HepG2 (cell line): ENCODE data around the gene EPB41L1. TPM values are rescaled to one million over a fixed set of nuclear protein-coding genes. Genes with fewer than 3 reads are reported as not detected.

Experiments
- ARNT2 ChIP-seq: sonication (generic); formaldehyde crosslinking; IDR thresholded peaks from 2 replicates; pipeline ENCODE4 v1.8.0; 2022; ENCODE audit warnings: mild to moderate bottlenecking, low read depth, missing genetic modification reagents, moderate library complexity
- ATF7 ChIP-seq, 2 experiments: fragments of 450-650 bp in 1 of 2; sonication (generic) in 1 of 2; formaldehyde crosslinking in 1 of 2; IDR thresholded peaks; 2 replicates each; pipeline versions ENCODE4 v1.4.0 to v1.6.1; 2016 to 2020; ENCODE audit warnings: antibody characterized with exemption in 1 of 2, mild to moderate bottlenecking in 1 of 2, missing genetic modification reagents in 1 of 2
- DMTF1 ChIP-seq: sonication (generic); formaldehyde crosslinking; IDR thresholded peaks from 2 replicates; pipeline ENCODE4 v1.4.0; 2020; ENCODE audit warnings: mild to moderate bottlenecking, missing genetic modification reagents
- ELF3 ChIP-seq: IDR thresholded peaks from 2 replicates; pipeline ENCODE4 v1.6.1; 2016; ENCODE audit warnings: missing genetic modification reagents, missing compliant biosample characterization
- HMG20A ChIP-seq: IDR thresholded peaks from 2 replicates; pipeline ENCODE4 v1.6.1; 2016; ENCODE audit warnings: borderline replicate concordance
- JDP2 ChIP-seq: sonication (generic); formaldehyde crosslinking; IDR thresholded peaks from 2 replicates; pipeline ENCODE4 v1.8.1; 2022; ENCODE audit warnings: missing genetic modification reagents, borderline replicate concordance
- KDM2A ChIP-seq: sonication (generic); formaldehyde crosslinking; IDR thresholded peaks from 2 replicates; pipeline ENCODE4 v1.4.0; 2020; ENCODE audit warnings: low read depth, missing genetic modification reagents, borderline replicate concordance
- KLF13 ChIP-seq: sonication (generic); formaldehyde crosslinking; IDR thresholded peaks from 2 replicates; pipeline ENCODE4 v1.4.0; 2020; ENCODE audit warnings: mild to moderate bottlenecking, missing genetic modification reagents
- PCBP2 ChIP-seq: fragments of 200-400 bp; formaldehyde crosslinking; optimal IDR thresholded peaks from 2 replicates; pipeline ENCODE3; 2018; ENCODE audit warnings: low read length, low read depth; ENCODE audit not compliant: poor library complexity, severe bottlenecking
- PHB2 ChIP-seq: fragments of 450-650 bp; IDR thresholded peaks from 2 replicates; pipeline ENCODE4 v1.6.1; 2018; ENCODE audit not compliant: partially characterized antibody
- SMARCC2 ChIP-seq: fragments of 450-650 bp; IDR thresholded peaks from 2 replicates; pipeline ENCODE4 v1.6.1; 2017; ENCODE audit warnings: antibody characterized with exemption, mild to moderate bottlenecking
- SPEN ChIP-seq: sonication (generic); formaldehyde crosslinking; IDR thresholded peaks from 2 replicates; pipeline ENCODE4 v1.5.1; 2020; ENCODE audit warnings: low read depth, mild to moderate bottlenecking, missing genetic modification reagents
- STAT5B ChIP-seq: sonication (generic); formaldehyde crosslinking; IDR thresholded peaks from 2 replicates; pipeline ENCODE4 v1.4.0; 2020; ENCODE audit warnings: missing genetic modification reagents
- TGIF2 ChIP-seq: IDR thresholded peaks from 2 replicates; pipeline ENCODE4 v1.6.1; 2016; ENCODE audit warnings: control low read depth, missing compliant biosample characterization
- ZBTB3 ChIP-seq: sonication (generic); formaldehyde crosslinking; IDR thresholded peaks from 2 replicates; pipeline ENCODE4 v1.4.0; 2020; ENCODE audit warnings: low read depth, mild to moderate bottlenecking, moderate library complexity, missing genetic modification reagents, borderline replicate concordance
- ZKSCAN8 ChIP-seq: IDR thresholded peaks from 2 replicates; pipeline ENCODE4 v1.6.1; 2016; ENCODE audit warnings: borderline replicate concordance, missing genetic modification reagents, missing compliant biosample characterization
- ZMAT3 ChIP-seq: sonication (generic); formaldehyde crosslinking; conservative IDR thresholded peaks from 2 replicates; pipeline ENCODE4 v1.7.0; 2021; ENCODE audit warnings: missing genetic modification reagents
- ZNF235 ChIP-seq: sonication (generic); formaldehyde crosslinking; IDR thresholded peaks from 2 replicates; pipeline ENCODE4 v1.8.1; 2023; ENCODE audit warnings: mild to moderate bottlenecking, missing genetic modification reagents, borderline replicate concordance
- ZNF264 ChIP-seq: sonication (generic); formaldehyde crosslinking; IDR thresholded peaks from 2 replicates; pipeline ENCODE4 v1.4.0; 2020; ENCODE audit warnings: missing genetic modification reagents
- ZNF33B ChIP-seq: sonication (generic); formaldehyde crosslinking; IDR thresholded peaks from 2 replicates; pipeline ENCODE4 v1.5.1; 2020; ENCODE audit warnings: mild to moderate bottlenecking, missing genetic modification reagents
- ZNF589 ChIP-seq: sonication (generic); formaldehyde crosslinking; conservative IDR thresholded peaks from 2 replicates; pipeline ENCODE4 v1.8.0; 2022; ENCODE audit warnings: mild to moderate bottlenecking, moderate library complexity, missing genetic modification reagents
- ZNF644 ChIP-seq: IDR thresholded peaks from 2 replicates; pipeline ENCODE4 v1.6.1; 2016; ENCODE audit warnings: low read depth
- ZNF660 ChIP-seq: sonication (generic); formaldehyde crosslinking; IDR thresholded peaks from 2 replicates; pipeline ENCODE4 v1.5.1; 2020; ENCODE audit warnings: mild to moderate bottlenecking, low read depth, missing genetic modification reagents, borderline replicate concordance
- ZNF773 ChIP-seq: sonication (generic); formaldehyde crosslinking; IDR thresholded peaks from 2 replicates; pipeline ENCODE4 v1.4.0; 2020; ENCODE audit warnings: missing genetic modification reagents, borderline replicate concordance
- ZNF790 ChIP-seq: sonication (generic); formaldehyde crosslinking; IDR thresholded peaks from 2 replicates; pipeline ENCODE4 v1.8.0; 2022; ENCODE audit warnings: missing genetic modification reagents, mild to moderate bottlenecking, borderline replicate concordance
- ZNF83 ChIP-seq: sonication (generic); formaldehyde crosslinking; IDR thresholded peaks from 2 replicates; pipeline ENCODE4 v1.4.0; 2020; ENCODE audit warnings: missing genetic modification reagents, mild to moderate bottlenecking, borderline replicate concordance
- ZNF841 ChIP-seq: sonication (generic); formaldehyde crosslinking; IDR thresholded peaks from 2 replicates; pipeline ENCODE4 v1.8.1; 2023; ENCODE audit warnings: missing genetic modification reagents, borderline replicate concordance
- ZSCAN22 ChIP-seq: sonication (generic); formaldehyde crosslinking; IDR thresholded peaks from 2 replicates; pipeline ENCODE4 v1.4.0; 2020; ENCODE audit warnings: mild to moderate bottlenecking, missing genetic modification reagents
- polyA plus RNA-seq, 8 experiments: library from polyadenylated mRNA; depleted of rRNA in 3 of 8; stranded (reverse) in 7 of 8; unstranded in 1 of 8; fragments of >200 nt; fragmentation: Illumina TruSeq in 4 of 8; extraction: Trizol in 4 of 8; gene quantifications; 2 replicates each; pipeline versions ENCODE4 v1.2.1 to v1.2.3, GENCODE V29; 2011 to 2016; ENCODE audit warnings: low read depth in 4 of 8, missing spikeins in 1 of 8, mixed read lengths in 1 of 8; ENCODE audit not compliant: insufficient read depth in 1 of 8
- total RNA-seq, 5 experiments: library from RNA; depleted of rRNA; stranded (reverse); fragments of >200 nt; fragmentation: Illumina TruSeq; extraction: Trizol; gene quantifications; 2 replicates each; pipeline ENCODE4 v1.2.3, GENCODE V29; 2016; ENCODE audit warnings: low read depth in 1 of 5
- TF ChIP-seq, protein P1 (sequence below): sonication (generic); formaldehyde crosslinking; IDR thresholded peaks from 2 replicates; pipeline ENCODE4 v1.5.1; 2020; ENCODE audit warnings: missing genetic modification reagents, mild to moderate bottlenecking, borderline replicate concordance

Gene EPB41L1
- total and polyA plus RNA-seq, 2 of the 13 experiments (the other 11 are each of a cell fraction or from before 2014, with no cell fraction given) = 16.7 to 39.0 TPM

- TF ChIP-seq HMG20A (CRISPR knock-in tag) (no peak), SMARCC2 (no peak), PCBP2 (no peak), KLF13 (CRISPR knock-in tag) (no peak), ELF3 (CRISPR knock-in tag) (peak; percentile 87; the same call in 1 of the 2 replicates), ZNF589 (CRISPR knock-in tag) (peak; percentile 68; the same call in 1 of the 2 replicates), SPEN (CRISPR knock-in tag) (peak; percentile 77; the same call in 1 of the 2 replicates), KDM2A (peak; percentile 53; the same call in 1 of the 2 replicates), ZNF83 (CRISPR knock-in tag) (no peak), PHB2 (no peak), ZKSCAN8 (no peak), TGIF2 (CRISPR knock-in tag) (peak; percentile 92), ZNF644 (CRISPR knock-in tag) (no peak), STAT5B (CRISPR knock-in tag) (no peak), ZNF841 (CRISPR knock-in tag) (no peak), ZNF660 (no peak), ZMAT3 (CRISPR knock-in tag) (0 out of 2 replicates have a peak, but pooled peaks have one; percentile 52), ZNF790 (CRISPR knock-in tag) (no peak), ZNF773 (CRISPR knock-in tag) (no peak), ARNT2 (CRISPR knock-in tag) (peak; percentile 87), JDP2 (CRISPR knock-in tag) (no peak), DMTF1 (CRISPR knock-in tag) (no peak), ZNF33B (CRISPR knock-in tag) (no peak), ATF7 (IDR thresholded peaks at IDR 0.05) (no peak), ATF7 (CRISPR knock-in tag; IDR thresholded peaks at IDR 0.05) (0 out of 2 replicates have a peak, but pooled peaks have one; percentile 24), ZNF235 (CRISPR knock-in tag) (no peak), ZBTB3 (CRISPR knock-in tag) (no peak), ZSCAN22 (CRISPR knock-in tag) (no peak), ZNF264 (CRISPR knock-in tag) (peak; percentile 46; the same call in 1 of the 2 replicates)
- TF ChIP-seq, protein P1, sequence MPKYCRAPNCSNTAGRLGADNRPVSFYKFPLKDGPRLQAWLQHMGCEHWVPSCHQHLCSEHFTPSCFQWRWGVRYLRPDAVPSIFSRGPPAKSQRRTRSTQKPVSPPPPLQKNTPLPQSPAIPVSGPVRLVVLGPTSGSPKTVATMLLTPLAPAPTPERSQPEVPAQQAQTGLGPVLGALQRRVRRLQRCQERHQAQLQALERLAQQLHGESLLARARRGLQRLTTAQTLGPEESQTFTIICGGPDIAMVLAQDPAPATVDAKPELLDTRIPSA = no peak
Observed at GRCh38 chr20:36270744-36271638, 116.5 kb downstream of the EPB41L1 start (continued).
